GM18867 (cell line): Measurements from ENCODE around the gene KCNQ1.

Experiments used
- ATAC-seq: cut with Tn5 transposase; IDR thresholded peaks from one replicate; pipeline ENCODE4 v1.9.1; 2021; ENCODE audit warnings: mild to moderate bottlenecking, moderate library complexity; ENCODE audit not compliant: unreplicated experiment

The KCNQ1 gene

DNA sequence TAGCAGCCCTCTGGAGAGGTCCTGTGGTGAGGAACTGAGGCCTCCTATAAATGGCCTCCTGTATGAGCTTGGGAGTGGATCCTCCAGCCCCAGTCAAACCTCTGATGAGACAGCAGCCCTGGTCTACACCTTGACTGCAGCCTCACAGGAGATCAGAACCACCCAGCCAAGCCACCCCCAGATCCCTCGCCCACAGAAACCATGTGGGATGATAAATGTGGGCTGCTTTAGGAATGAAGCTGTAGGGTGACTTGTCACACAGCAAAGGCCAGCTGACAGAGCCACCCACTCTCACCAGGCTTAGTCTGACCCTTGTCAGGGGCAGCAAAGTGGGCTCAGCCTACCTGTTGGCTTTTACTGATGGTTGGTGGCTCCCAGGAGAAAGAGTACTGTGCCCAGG is 261.5 kb downstream of the KCNQ1 start:
- ATAC-seq = no peak

DNA sequence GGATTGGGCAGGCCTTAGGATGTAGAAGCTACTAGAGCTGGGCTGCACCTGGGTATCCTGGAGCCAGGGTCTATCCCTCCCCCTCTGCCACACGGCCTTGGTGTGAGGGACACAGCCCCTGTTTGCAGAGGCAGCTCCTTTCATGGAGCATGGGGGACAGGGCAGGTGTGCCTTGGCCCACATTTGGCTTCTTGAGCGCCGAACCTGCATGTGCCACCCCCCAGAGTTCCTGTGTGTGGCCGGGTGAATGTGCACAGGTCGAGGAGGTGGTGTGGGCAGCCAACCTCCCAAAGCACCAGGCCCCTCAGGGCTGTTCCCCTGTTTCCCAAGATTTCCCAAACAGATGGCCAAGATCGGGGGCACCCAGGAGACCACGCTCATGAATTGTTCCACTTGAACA is 262.9 kb downstream of the KCNQ1 start:
- ATAC-seq = no peak

DNA sequence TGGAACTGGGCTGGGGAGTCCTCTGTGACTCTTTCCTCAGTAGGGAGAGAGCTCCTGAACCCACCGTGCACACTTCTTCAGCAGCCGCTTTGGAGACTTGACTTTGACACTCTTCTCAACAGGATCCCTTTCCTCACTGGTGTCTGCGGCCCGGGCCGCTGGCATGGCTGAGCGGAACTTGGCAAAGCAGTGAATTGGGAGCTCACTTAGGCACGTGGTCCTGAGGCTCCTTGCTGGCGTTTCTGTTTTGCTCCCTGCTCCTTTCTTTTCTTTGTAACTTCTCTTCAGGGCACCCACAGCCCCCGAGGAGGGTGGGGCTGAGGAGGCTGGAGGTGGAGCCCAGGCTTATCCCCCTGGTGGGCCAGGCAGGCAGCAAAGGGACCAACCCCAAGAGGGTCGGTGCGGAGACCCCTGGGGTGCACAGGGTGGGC is 263.4 kb downstream of the KCNQ1 start:
- ATAC-seq = no peak

DNA sequence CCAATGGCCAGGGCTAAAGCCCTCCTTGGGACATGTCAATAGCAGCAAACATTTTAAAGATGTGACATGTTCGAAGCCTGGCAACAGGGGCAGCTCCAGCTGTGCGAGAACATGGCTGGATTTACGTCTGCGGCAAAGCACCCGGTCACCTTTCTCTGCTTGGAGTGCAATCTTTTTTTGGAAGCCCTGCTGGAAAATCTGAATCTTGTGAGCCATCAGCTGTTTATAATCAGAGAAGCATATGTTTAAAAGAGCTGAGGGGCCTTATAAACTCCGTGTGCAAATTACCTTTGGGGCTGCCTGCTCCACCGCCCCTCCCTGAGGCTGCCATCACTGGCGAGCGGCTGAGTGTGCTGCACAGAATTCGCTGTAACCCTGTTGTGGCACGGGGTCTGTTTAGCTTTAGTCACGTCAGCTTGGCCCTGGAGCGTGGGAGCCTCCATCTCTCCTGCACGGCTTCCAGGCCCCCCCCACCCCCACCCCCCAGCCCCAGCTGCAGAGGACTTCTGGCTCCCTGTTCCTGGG is 264.0 kb downstream of the KCNQ1 start:
- no peak for ATAC-seq

DNA sequence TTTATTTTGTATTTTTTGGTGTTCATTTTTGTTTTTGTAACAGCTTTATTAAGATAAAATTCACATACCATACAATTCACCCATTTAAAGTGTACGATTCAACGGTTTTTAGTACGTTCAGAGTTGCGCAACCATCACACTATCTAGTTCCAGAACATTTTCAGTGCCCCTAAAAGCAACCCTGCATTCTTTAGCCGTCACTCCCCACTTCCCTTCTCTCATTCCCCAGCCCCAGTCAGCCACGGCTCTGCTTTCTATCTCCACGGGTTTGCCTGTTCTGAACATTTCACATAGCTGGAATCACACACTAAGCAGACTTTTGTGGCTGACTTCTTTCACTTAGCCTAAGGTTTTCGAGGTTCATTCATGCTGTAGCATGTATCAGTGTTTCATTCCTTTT is 264.6 kb downstream of the KCNQ1 start:
- no peak for ATAC-seq

DNA sequence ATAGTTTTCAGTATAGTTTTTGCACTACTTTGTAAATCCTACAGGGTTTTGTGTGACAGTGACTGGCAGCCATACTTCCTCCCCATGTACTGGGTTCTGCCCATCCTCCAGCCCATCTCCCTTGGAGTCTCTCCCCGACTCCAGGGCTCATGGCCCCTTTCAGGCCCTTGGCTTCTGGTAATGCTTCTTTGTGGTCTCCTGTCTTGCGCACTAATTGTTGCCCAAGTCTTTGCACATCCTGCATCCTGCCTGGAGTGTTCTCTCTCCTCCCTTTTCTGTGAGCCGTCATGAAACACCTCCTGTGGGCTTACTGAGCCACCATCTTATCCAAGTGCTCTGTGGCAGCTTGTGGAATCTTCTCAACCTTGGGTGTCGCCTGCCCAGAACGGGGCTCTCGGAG is 266.4 kb downstream of the KCNQ1 start:
- ATAC-seq = no peak

DNA sequence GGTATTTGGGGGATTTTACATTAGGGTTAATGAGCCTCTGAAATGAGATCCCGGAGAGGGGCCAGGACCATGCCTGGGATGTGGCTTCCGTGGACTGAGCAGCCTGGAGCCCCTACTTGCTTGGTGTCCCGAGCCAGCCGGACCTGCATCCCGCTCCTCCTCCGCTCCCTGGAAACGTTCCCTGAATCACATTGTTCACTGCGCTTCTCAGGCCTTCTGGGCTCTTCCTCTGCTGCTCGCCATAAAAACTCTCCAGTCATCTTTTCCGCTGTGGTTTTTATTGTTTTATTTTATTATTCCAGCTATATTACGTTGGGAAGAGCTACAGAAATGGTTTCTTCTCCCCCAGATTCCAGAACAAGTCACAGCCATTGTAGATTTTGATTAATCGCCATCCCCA is 268.3 kb downstream of the KCNQ1 start:
- no peak for ATAC-seq

DNA sequence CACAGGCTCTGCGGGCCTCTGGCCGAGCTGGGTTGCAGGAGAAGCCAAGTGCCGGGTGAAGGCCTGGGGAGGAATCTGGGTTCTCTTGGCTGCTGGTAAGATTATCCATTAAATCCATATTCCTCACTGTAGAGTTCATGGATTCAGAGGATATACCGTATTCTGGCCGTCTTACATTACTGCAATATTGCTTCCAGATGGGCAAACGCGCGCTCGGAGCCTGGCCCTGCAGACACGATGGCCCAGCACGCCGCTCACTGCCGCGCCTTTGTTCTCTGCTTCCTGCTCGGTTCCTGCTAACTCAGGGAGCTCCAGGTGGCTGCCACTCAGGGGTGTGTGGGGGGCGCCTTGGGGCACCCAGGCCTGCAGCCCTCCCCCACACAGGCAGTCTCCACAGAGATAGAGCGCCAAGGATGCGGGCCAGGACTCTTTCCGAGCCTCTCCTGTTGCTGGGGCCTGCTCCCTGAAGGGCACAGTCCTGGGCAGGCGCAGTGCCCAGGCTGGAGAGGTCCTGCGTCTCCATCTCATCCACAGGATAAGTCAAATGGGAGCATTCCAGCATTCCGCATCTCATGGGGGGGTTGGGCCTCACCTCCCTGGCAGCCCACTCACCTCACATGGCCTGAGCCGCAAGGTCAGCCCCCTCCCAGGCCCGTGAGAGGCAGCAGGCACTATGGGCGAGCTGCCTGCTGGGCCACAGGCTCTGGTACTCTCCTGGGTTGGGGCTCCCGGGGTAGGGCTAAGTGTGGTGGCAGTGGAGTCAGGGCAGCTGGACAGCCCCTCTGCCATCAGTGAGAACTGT is 269.1 kb downstream of the KCNQ1 start:
- no peak for ATAC-seq

DNA sequence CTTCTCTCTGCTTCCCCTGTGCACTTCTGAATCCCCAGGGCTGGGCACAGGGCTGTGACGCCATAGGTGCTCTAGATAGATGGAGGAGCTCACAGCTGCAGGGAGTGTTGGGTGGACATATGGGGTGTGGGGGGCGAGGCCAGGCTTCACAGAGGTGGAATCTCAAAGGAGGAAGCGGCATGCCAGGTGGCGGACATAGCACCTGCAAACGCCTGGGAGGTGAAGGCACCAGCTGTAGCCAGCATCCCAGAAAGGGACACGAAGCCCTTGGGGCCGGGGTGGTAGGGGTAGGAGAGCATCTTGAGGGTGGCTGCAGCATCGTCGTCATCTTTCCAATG is 269.6 kb downstream of the KCNQ1 start:
- no peak for ATAC-seq

DNA sequence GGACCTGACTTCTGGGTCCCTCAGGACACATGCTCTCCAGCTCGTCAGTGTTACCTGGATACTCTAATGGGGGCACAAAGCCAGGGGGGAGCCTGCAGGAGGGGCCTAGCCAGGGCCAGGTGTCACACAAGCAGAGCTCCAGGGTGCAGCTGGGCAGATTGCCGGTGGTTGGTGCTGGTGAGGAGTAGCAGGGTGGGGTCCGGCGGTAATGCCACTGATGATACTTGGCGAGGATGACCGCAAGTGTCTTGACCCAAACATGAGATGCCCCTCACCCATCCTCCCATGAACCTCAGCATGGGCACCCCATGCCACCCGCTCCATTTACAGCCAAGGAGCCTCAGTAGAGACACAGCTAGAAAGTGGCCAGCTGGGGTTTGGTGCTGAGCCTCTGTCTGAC is 270.1 kb downstream of the KCNQ1 start:
- no peak for ATAC-seq

DNA sequence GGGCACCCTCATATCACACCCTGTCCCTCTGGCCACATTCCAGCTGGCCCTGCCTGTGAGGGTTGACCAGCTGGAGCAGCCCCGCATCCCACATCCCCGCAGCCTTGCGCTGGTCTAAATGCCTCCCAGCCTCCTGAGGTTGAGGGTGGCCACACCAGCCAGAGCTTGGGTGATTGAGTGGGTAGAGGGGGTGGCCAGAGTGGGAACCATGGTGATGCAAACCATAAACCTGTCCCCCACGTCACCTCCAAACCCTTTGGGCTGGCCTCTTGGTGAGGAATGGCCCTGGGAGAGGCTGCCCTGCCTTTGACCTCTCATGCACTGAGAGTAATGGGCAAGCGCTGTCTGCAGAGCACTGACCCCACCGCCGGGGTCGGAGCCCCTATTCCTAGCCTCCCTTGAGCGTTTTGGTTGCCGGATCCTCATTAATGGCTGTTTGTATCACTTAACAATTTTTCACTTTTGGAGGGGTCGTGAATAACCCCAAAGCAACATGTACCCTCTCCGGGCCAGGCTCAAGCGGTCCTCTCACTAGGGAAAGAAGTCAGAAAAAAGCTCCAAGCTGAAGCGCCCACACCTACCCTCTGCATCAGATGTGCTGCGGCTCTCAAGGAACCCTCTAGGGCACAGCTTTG is 271.0 kb downstream of the KCNQ1 start:
- ATAC-seq = no peak

DNA sequence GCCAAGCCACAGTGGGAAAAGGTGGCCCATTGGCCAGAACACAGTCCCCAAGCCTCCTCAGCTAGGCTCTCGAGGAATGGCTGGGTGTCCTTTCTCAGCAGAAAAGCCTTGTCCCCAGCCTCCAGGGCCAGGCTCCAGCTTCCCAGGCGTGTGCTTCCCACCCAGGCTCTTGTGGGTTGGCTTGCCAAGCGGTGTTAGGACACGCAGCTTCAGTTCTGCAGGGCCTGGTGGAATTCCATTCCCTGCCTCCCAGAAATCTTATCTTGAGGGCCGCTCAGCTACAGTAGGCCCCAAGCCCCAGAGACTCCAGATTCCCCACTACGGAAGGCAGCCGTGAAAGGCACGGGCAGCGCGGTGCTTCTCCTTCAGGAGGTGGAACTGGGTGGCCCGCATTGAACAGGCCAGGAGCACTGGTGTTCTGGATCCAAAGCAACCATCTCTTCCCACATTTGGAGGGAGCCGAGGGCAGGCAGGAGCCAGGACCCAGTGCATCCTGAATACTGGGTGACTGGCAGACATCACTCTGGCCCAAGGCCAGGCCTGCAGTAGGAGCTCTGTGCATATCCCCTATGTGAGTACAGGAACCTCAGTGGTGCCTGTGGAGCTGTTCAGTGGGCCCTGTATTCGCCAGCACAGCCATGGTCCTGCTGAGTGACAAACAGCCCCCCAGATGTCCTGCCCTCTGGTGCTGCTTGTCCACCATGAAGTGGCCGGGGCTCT is 271.7 kb downstream of the KCNQ1 start:
- no peak for ATAC-seq

DNA sequence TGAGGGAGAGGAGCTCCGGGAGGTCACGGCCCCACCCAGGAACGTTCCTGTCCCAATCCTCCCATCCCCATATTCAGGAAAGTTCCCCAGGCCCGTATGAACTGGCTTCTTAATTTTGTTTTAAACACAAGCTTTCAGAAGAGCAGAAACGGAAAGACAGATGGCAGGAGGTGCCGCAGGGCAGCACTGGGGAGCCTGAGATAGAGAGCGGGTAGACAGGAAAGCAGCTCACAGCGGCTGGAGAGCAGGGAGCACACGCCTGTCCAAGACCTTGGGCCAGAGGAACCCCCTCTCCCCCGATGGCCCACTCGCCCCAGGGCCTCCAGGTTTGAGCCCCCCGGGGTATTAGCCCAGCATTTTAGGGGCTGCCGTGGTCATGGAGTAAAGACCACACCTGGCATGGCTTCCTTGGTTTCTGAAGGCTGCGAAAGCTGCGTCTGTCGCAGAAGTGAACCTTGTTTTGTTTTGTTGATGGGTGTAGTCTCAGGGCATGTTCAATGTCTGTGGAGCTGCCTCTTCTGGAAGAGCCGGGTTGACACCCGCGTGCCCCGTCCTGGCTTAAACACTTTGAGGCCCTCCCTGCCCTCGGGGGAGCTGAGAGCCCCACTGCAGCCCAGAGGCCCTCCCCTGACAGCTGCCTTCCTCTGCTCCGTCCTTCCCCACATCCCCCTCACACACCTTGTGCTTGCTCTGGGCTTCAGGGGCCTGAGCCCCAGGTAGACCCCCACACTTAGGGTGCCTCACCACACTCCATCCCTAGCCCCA is 272.9 kb downstream of the KCNQ1 start:
- ATAC-seq = no peak

DNA sequence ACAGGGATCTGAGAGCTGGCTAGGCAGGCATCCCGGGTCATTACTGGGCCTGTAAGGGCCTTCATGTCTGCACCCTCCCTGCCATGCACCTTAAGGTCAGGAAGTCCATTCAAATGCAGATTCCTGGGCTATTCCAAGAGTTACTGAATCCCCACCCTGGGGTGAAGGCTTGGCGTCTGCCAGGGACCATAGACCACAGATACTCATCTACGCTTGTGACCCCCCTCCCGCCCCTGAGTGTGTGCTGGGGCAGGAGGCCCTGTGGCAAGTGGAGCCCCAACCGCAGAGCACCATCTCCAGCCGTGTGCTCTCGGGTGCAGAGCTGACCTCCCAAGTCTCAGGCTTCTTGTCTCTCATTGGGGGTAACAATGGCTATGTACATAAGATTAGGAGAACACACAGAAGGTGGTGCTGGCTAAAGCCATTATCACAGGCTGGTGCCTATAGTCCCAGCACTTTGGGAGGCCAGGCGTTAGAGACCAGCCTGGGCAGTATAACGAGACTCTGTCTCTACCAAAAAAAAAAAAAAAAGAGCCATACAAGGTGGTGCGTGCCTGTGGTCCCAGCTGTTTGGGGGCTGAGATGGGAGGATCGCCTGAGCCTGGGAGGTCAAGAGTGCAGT is 274.1 kb downstream of the KCNQ1 start:
- ATAC-seq = no peak

DNA sequence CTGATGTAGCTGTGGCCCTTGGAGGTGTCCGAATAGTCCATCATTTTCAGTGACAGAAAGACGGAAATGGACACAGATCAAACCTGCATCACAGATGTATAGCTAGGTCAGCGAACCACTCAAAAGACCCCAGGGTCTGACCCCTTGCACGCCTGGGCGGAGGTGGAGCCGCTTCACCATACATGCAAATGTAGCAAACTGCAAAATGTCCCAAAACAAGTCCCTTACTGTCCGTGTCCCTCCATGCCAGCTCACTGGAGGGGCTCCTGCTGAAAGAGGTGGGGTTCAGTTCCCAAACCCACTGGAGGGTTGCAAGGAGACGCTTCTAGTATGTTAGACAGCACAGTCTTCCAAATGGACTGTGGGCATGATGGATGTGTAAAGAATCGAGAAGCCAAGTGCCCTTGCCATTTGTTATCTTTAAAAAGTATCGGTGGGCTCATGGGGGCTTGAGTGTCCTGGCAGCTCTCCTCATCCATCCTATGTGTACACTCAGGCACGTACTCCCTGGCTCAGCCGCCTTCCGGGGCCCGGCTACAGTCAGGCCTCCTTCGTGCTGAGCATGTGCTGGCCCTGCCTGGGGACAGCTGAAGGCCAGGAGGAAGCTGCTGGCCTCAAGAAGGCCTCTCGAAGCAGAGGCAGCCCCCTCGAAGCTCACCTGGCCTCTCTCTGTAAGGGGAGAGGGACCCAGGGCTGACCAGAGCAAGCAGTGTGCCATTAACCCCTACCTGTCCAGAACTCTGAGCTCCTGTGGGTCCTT is 275.2 kb downstream of the KCNQ1 start:
- ATAC-seq = no peak

DNA sequence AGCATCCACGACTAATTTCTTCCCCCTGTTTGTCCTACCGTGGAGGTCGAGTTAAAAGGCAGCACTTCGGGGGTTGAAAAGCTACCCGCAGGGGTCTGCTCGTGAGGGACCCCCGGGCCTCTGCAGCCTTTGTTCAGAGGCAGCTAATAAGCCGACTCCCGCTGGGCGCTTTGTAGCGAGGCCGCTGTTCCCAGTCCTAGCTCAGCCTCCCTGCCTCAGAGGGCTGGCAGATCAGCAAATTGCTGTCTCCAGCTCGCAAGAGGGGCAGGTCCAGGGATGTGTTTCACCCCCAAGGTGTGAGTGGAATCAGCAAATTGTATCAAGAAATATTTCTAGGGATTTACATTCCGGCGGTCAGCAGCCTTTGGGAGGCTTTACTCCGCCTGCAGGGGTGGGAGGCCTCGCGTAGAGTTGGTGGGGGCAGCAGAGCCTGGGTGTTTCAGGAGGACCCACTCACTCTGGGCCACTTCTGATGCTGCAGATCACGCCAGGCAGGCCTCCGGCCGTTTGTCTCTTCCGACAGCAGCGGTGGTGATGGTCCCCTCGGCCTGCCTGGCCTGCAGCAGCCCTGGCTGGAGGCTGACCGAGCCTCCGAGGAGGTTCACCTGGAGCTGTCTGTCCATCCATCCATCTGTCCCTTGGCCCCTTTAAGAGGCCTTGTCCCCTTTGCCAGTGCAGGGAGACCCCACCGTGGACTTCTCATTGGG is 276.6 kb downstream of the KCNQ1 start:
- no peak for ATAC-seq

DNA sequence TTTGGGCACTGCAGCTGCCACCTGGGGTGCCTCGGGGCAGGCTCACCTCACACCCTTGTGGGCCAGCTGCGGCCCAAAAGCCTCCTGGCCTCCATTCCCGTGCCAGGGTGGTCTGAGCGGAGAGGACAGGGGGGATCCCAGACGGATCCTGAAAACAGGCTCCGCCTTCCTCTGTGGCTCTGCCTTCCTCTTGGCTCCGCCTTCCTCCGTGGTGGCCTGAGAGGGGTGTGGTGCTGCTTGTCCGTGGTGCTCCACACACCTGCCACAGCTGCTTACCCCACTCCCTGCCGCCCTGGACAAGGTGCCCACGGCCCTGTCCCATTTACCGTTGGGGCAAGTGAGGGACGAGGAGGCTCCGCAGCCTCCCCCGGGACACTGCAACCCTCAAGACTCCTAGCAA is 278.1 kb downstream of the KCNQ1 start:
- no peak for ATAC-seq

DNA sequence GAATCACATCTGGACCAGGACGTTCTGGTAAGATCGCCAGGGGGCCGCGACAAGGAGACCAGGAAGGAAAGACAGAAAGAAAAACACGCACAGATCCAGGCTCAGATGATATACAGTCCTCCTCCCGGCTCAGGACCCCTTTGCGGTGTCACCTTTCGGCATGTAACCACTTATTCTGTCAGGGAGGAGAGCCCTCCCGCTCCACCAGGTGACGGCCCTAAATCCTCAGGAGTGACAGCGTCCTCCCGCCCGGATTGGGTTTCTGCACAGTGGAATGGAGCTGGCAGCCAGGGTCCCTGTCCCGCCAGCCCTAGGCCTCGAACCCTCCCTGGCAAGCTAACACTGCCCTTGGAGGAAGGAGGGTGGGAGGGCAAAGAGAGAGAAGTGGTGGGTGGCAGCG is 279.3 kb downstream of the KCNQ1 start:
- no peak for ATAC-seq

DNA sequence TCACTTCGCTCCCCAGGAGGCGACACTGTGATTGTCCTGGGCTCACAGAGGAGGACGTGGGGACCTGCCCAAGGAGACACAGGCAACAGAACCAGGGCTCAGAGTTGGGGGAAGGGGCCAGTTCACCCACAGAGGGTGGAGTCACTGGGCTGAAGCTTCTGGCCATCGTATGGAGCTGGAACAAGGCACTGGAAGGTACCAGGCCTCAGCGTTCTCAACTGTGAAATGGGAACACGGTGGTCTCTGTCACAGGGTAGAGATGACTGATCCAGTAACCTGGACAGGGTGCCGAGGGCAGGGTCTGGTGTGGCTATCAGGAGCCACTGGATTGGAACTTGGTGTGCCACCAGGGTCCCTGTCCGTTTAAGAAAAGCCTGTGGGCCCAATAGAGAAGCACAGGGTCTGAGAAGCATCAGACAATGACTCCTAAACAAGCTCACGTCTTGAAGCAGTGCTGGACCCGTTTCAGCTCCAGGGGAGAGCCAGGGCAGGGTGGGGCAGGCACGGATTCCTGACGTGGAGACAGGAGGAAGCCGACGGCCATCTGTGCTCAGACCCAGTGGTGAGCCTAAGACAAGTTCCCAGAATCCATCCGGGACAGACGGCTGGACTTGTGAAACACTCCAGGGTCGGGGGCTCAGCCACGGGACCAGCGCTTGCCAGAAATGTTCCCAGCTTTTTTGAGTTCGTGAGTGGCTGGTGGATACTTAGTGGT is 280.0 kb downstream of the KCNQ1 start:
- ATAC-seq = no peak
